Measurements from ENCODE around the gene HOXA11.

Gene HOXA11

GRCh38 chr7:27185013-27185853 lies at the start of gene HOXA11:
TSS of gene HOXA11 (minus strand) at chr7:27185232. CDS start at chr7:27185144, 88 bp downstream.
- no peak for DNase-seq

GRCh38 chr7:27229448-27229847 lies 44.4 kb upstream of the HOXA11 start:
- no peak for DNase-seq

GRCh38 chr7:27224983-27225934 lies 40.2 kb upstream of the HOXA11 start:
- no peak for DNase-seq

DNA sequence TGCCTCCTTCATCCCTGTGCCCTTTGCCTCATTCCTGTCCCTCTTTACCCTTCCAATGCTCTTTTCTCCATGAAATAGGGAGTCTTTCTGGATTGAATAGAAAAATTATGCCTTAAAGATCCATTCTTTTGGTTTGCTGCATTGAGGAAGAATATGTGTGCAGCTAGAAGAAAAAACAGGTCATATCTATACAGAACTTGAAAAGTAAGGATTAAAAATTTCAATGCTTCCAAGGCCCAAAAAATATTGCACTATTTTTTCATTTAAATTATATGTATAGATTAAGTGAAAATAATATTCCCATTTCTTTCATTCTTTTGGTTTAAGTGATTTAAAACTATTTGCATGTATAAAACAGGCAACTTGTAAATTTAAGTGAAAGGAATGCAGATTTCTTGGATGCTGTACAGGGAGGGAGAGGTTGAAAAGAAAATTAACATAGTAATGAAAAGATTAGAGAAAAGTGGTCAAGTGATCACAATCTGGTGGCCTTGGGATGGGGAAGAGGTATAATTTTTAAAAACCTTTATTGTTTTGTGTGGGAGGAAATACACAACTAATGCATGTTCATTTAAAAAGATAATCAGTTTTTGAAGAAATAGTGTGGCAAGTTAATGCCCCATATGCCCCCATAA lies 39.0 kb upstream of the HOXA11 start:
- DNase-seq, result no peak

- no peak for DNase-seq
Measured at GRCh38 chr7:27221201-27221797, 36.3 kb upstream of the HOXA11 start.

GRCh38 chr7:27220440-27220955 lies 35.5 kb upstream of the HOXA11 start:
- DNase-seq, result no peak

GRCh38 chr7:27219821-27220220 lies 34.8 kb upstream of the HOXA11 start:
- no peak for DNase-seq

DNA sequence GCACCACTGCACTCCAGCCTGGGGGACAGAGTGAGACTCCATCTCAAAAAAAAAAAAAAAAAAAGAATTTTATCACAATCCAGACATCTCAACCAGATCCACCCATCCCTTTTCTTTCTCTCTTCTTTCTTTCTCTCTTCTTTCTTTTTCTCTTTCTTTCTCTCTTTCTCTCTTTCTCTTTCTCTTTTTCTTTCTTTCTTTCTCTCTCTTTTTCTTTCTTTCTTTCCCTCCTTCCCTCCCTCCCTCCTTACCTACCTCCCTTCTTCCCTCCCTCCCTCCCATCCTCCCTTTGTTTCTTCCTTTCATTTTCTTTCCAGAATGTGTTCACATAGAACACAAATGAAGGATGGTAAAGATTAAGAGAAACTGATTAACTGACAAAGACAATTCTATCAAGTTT lies 32.9 kb upstream of the HOXA11 start:
- DNase-seq, result no peak

GRCh38 chr7:27215356-27215755 lies 30.3 kb upstream of the HOXA11 start:
- DNase-seq, result no peak

DNA sequence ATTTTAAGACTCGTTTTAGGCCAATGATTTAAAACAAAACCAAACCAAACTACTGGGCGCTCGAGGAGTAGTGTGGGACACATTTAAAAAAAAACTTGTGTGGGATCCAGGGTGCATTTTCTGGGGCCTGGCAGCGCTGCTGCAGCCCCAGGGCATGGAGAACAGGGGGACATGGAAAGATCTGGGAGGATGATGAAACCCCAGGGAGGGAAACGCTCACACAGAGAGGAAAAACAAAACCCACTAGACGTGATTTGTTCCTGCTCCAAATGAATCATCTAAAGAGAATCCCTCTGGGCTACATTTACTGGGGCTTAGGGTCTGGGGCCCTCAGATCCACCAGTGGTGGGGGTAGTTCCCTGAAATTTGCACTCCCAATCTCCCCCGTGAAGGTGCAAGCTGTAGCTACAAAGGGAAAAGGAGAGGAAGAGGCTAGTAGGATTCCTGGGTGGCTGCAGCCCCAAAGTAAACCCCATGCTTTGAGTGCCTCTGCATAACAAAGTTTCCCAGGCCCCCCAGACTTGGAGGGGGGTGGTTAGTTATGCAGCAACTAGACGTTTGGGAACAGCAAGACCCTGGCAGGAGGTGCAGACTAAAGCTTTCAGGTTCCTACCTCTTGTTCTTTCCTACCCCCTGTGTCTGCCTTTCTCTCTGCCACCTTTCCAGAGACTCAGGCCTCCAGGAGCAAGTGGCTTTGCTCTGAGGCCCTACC lies 29.4 kb upstream of the HOXA11 start:
- no peak for DNase-seq

- no peak for DNase-seq
Measured at GRCh38 chr7:27213433-27214238, 28.6 kb upstream of the HOXA11 start.

DNA sequence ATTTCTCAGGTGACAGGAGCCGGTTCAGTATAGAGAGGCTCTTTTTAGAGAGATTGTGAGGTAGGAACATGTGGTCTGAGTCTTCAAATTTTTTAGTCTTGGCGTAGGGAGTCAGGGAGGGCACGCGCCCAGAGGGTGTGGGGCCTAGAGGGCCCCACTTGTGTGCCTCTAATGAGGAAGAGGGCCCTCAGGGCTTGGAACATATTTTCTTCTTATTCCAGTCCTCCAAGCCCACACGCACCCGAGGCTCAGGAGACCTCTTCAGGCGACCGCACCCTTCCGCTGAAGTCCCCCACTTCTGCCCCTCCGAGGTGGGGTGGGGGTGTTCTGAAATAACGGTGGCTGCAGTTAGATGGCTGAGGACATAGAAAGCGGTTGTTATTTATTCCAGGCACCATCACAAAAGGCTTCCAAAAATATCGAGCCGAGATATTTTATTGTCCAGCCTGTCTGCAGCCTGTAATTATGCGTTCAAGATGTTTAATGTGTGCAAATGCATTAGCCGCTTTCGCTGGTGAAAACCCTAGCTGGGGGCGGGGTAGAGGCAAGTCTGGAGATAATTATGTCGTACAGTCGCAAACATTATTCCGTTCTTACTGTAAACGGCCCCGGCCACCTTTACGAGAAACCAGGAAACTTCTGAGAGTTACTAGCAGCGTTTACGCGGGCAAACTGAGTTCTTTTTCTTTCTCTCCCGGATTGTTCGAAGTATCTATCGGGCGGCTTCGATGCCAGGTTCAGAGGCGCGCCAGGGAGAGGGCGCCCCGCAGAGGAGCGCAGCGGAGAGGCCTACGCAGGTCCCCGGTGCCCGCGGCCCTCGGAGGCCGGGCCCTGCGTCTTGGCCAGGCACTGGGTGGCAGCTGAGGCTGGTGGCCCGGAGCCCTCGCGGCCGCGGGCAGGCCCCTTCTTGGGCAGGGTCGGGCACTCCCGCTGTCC lies 27.7 kb upstream of the HOXA11 start:
- no peak for DNase-seq

DNA sequence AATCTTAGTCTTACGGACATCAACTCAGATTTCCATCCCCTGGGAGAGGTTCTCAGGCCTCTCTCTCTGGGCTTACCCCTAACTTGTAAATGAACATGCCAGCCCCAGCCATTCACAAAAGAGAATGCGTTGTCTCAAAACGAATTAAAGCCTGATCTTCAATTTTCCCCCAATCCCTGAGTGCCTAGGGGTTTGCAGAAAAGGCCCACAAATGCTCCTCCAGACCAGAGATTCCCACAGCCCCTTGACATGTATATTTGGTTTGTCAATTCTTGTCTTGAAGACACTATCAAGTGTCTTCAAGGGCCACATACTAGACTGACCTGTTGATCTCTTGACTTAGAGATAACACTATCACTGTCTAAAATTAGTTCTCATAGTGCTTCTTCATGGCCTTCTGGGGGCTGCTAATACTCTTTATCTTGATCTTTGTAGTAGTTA lies 26.8 kb upstream of the HOXA11 start:
- DNase-seq, result no peak

- DNase-seq, result no peak
Measured at GRCh38 chr7:27211084-27211446, 26.0 kb upstream of the HOXA11 start.

DNA sequence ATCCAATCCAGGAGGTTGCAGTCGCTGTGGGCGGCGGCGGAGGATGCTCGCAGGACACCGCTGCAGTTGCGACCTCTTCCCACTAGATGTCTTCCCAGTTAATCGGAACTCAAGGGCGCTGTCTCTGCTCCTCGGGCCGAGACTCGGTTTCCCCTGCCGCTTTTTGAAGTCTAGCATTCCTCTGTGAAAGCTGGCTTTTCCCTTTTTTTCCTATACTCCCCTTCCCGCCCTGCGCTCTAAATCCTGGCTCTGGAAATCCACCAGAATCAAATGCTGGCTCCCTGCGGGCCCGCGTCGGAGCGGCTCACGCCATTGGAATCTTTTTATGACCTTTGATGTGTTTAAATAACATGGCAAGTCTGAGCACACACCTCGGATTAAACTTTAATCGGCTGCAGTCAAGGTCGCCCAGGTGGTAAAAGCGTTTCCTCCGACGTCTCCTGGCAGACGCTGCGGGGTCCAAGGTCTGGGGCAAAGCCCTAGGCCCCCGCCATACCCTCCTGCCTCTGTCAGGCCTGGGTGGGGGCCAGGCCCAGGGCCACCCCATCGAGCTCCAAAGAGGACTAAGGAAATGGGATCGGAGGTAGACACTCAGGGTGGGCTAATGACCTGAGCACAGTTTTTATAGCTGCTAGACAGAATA lies 25.5 kb upstream of the HOXA11 start:
- DNase-seq, result no peak

DNA sequence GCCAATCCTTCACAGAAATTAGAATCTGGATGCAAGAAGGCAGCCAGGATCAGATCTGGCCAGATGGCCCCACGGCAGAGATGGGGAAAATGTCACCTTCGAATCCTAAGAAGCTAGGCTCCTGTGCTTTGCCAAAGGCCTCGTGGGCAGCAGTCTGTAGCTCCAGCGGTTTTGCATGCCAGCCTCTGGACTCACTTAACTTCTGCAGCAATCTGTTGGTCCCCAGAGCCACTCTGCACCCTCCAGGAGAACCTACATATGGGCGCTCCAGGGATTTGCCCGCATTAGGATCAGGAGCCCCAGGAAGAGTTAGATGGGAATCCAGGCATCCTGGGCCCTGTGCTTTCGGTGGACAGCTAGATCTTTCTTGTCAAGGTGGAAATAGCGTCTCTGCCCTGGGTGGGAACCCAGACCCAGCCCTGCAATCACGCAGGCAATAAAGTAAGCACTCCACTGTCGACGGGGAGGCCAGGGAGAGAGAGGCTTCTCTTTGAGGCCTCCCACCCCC lies 25.0 kb upstream of the HOXA11 start:
- DNase-seq, result no peak

DNA sequence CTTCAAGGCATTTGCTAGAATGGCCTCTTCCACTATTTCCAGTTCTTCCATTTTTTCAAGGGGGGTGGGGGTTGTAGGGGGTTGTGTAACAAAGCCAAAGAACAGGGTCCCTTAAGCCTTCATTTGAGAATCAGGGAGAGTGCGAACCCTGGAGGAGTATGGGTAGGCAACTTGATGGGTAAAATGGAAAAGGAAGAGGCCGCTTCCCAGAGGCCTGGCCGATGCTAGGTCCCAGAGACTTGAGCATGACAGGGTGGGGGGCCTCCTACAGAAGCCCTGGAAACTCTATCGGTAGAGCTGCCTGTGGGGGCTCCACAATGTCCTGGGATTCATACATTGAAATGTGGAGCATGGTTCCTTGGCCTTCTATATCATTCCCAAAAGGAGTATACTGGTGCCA lies 24.0 kb upstream of the HOXA11 start:
- no peak for DNase-seq

- DNase-seq, result no peak
Measured at GRCh38 chr7:27207348-27207985, 22.4 kb upstream of the HOXA11 start.
